SK-N-SH treated with all-trans-retinoic acid at 6 μM for 48 hours (cell line): Measurements from ENCODE around the gene SPIRE2.

Source experiments
- CREB5 ChIP-seq: fragments of 250-450 bp; sonication (Bioruptor Pico); IDR thresholded peaks from 2 replicates; pipeline ENCODE4 v1.5.1; 2020; ENCODE audit warnings: low read depth, mild to moderate bottlenecking, moderate library complexity
- CSRNP3 ChIP-seq: fragments of 250-450 bp; sonication (Bioruptor Pico); IDR thresholded peaks from 2 replicates; pipeline ENCODE4 v1.5.1; 2021; ENCODE audit warnings: mild to moderate bottlenecking, moderate library complexity
- ISL1 ChIP-seq: fragments of 250-450 bp; sonication (Bioruptor Pico); IDR thresholded peaks from 2 replicates; pipeline ENCODE4 v2.1.2; 2022; ENCODE audit warnings: mild to moderate bottlenecking, moderate library complexity
- OSR1 ChIP-seq: fragments of 250-450 bp; sonication (Bioruptor Pico); IDR thresholded peaks from 2 replicates; pipeline ENCODE4 v1.8.0; 2022; ENCODE audit warnings: moderate library complexity, mild to moderate bottlenecking, inconsistent platforms
- PATZ1 ChIP-seq: fragments of 250-450 bp; sonication (Bioruptor Pico); IDR thresholded peaks from 2 replicates; pipeline ENCODE4 v1.8.0; 2020; ENCODE audit warnings: mild to moderate bottlenecking, moderate library complexity, borderline replicate concordance
- TOX ChIP-seq: fragments of 250-450 bp; sonication (Bioruptor Pico); IDR thresholded peaks from 2 replicates; pipeline ENCODE4 v1.8.0; 2021; ENCODE audit warnings: mild to moderate bottlenecking, moderate library complexity, borderline replicate concordance
- TSHZ2 ChIP-seq: fragments of 250-450 bp; sonication (Bioruptor Pico); IDR thresholded peaks from 2 replicates; pipeline ENCODE4 v1.5.0; 2020; ENCODE audit warnings: mild to moderate bottlenecking, moderate library complexity
- ZC3H10 ChIP-seq: fragments of 250-450 bp; sonication (Bioruptor Pico); IDR thresholded peaks from 2 replicates; pipeline ENCODE4 v1.5.1; 2021; ENCODE audit warnings: mild to moderate bottlenecking, moderate library complexity
- ZFP3 ChIP-seq: fragments of 250-450 bp; sonication (Bioruptor Pico); IDR thresholded peaks from 2 replicates; pipeline ENCODE4 v1.5.0; 2020; ENCODE audit warnings: mild to moderate bottlenecking, moderate library complexity
- ZNF565 ChIP-seq: fragments of 450-650 bp; formaldehyde crosslinking; conservative IDR thresholded peaks from 2 replicates; pipeline ENCODE4 v1.5.0; 2020; ENCODE audit warnings: low read depth, mild to moderate bottlenecking, moderate library complexity

GRCh38 chr16:89898201-89898967 lies 70.1 kb downstream of the SPIRE2 start:
- TF ChIP-seq ISL1 (no peak), CREB5 (no peak), ZFP3 (CRISPR knock-in tag) (no peak), TOX (CRISPR knock-in tag) (no peak), PATZ1 (CRISPR knock-in tag) (no peak), OSR1 (no peak), TSHZ2 (CRISPR knock-in tag) (no peak), CSRNP3 (CRISPR knock-in tag) (no peak), ZNF565 (CRISPR knock-in tag) (no peak), ZC3H10 (CRISPR knock-in tag) (no peak)
